SU-DHL-6 (cell line): ENCODE results near the gene EPO.

Experiments
- CTCF ChIP-seq: fragments of 200-600 bp; sonication (generic); IDR thresholded peaks from one replicate; pipeline ENCODE4 v1.5.1; 2017; ENCODE audit warnings: antibody characterized with exemption, mild to moderate bottlenecking, low read length, moderate library complexity; ENCODE audit not compliant: insufficient read depth, poor library complexity, severe bottlenecking
- EZH2phosphoT487 ChIP-seq: fragments of 200-600 bp; sonication (generic), shearing (Covaris generic); conservative IDR thresholded peaks from 2 replicates; pipeline ENCODE4 v1.6.1; 2018; ENCODE audit warnings: mild to moderate bottlenecking, antibody characterized with exemption, low read length, moderate library complexity, mixed read lengths

GRCh38 chr7:100679129-100679926, 40.9 kb upstream of the EPO start:
- TF ChIP-seq CTCF (no peak), EZH2phosphoT487 (no peak)
